Breast epithelium (tissue), 3 donors: Measurements from ENCODE around the gene ANO2.

Experiments used
- POLR2A ChIP-seq: fragments of 450-650 bp; IDR thresholded peaks from one replicate; pipeline ENCODE4 v1.6.1; 2016; ENCODE audit warnings: antibody characterized with exemption, mild to moderate bottlenecking, moderate library complexity
- POLR2AphosphoS5 ChIP-seq, 3 donors: sonication (generic); formaldehyde crosslinking; IDR thresholded peaks; one replicate each; pipeline ENCODE4 v1.6.1; 2017; ENCODE audit warnings: antibody characterized with exemption in 3 of 3
- TF ChIP-seq, protein P1 (sequence below), 3 donors: fragments of 450-650 bp; IDR thresholded peaks; one replicate each; pipeline ENCODE4 v1.5.1; 2016 to 2017; ENCODE audit warnings: antibody characterized with exemption in 3 of 3, mild to moderate bottlenecking in 3 of 3, moderate library complexity in 3 of 3

DNA sequence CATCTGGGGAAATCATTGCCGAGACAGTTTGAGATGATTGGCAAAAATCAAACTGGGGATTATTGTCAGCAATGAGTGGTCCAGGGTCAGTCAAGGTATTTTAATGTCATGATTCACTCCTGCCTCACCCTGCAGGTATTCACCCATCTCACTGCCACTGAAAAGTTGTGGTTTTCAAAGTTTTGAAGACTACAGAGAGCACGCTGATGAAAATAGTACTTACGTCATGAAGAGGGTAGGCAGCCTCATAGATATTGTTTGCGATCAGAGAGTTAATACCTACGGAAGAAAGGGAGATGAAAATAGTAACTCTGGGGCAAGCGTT is 138.0 kb downstream of the ANO2 start:
- TF ChIP-seq, protein P1, sequence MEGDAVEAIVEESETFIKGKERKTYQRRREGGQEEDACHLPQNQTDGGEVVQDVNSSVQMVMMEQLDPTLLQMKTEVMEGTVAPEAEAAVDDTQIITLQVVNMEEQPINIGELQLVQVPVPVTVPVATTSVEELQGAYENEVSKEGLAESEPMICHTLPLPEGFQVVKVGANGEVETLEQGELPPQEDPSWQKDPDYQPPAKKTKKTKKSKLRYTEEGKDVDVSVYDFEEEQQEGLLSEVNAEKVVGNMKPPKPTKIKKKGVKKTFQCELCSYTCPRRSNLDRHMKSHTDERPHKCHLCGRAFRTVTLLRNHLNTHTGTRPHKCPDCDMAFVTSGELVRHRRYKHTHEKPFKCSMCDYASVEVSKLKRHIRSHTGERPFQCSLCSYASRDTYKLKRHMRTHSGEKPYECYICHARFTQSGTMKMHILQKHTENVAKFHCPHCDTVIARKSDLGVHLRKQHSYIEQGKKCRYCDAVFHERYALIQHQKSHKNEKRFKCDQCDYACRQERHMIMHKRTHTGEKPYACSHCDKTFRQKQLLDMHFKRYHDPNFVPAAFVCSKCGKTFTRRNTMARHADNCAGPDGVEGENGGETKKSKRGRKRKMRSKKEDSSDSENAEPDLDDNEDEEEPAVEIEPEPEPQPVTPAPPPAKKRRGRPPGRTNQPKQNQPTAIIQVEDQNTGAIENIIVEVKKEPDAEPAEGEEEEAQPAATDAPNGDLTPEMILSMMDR (IDR thresholded peaks at IDR 0.05): no peak
- TF ChIP-seq POLR2AphosphoS5 (IDR thresholded peaks at IDR 0.05) (no peak), POLR2A (no peak)
